NCI-H2029 (cell line): ENCODE results near the gene PRC1.
"Not testable (repeated sequence)": the region's sequence is repeated elsewhere in the genome, so short reads cannot be mapped to it uniquely, and the experiment has no call there.

Source experiments
- DNase-seq: peaks from one replicate; lab custom pipeline; 2025; lab: John Stamatoyannopoulos, UW

PRC1 gene

GRCh38 chr15:90934256-90934948, 59.9 kb downstream of the PRC1 start:
- DNase-seq: peak; percentile 65

DNA sequence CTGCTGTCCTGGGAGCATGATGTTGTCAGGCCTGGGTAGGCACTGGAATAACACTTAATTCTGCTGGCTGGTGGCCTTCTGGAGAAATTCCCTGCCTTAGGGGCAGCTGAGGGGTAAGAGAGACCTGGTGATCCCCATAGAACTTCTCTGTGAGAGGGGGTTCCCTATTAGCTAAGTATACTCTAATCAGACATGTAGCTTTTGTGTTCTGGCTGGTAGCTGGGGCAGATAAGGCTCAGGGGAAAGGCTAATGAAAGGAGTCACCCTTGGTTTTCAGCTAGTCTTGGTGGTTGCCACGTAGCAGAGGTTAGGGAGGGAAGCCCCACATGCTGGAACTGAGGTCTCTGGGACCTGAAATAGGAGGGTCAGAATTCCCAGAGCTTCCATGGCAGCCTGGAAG, 61.0 kb downstream of the PRC1 start:
- DNase-seq: no peak

- DNase-seq: no peak
These were observed 61.7 kb downstream of the PRC1 start for GRCh38 chr15:90932660-90932991.

- DNase-seq: peak; percentile 49
These were observed 62.3 kb downstream of the PRC1 start, which contains the start of gene HDDC3 for GRCh38 chr15:90931828-90932659. HDDC3 (minus strand) TSS chr15:90932549; CDS start chr15:90932540, 9 bp downstream.

- DNase-seq: no peak
These were observed 62.8 kb downstream of the PRC1 start for GRCh38 chr15:90931575-90931827.

DNA sequence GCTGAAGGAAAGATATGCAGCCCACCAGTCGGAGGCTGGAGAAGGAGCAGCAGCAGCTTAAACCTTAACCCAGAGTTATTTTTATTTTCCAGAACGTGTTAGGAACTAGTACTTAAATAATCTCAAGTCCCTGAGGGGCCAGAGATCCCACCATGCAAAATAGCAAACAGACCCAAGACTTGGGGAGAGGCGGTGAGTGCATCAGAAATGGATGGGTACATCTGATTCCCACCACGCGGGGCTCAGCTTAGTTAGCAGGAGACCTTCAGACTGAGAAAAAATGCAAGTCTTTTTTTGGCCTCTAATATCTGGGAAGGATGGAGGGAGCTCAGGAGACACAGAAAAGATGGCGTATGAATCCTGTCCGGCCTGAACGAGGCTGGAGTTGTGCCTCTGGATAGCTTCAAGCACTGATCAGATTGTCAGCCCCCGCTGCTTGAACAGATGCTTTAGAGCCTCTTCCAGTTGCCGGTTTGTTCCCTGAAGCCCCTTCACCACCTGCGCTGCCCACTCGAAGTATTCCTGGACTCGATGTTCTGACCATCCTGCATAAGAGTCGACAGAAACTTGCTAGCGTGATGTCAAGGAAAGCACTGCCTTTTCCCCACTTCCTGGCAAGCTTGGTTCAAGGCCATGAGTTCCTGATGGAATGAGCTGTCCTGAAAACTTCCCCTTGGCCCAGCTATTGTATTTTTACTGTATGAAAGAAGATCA, 63.3 kb downstream of the PRC1 start:
- peak; percentile 1 for DNase-seq

GRCh38 chr15:90929246-90930019, 64.9 kb downstream of the PRC1 start:
- no peak for DNase-seq

DNA sequence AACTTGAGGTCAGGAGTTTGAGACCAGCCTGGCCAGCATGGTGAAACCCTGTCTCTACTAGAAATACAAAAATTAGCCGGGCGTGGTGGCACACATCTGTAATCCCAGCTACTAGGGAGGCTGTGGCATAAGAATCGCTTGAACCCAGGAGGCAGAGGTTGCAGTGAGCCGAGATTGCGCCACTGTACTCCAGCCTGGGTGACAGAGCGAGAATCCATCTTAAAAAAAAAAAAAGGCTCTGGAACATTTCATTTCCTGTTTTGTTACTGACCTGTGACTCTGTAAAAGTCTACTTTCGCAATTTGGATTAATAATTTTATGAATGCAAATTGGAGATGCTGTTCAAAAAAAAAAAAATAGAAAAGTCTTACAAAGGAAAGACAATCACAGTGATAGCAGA, 66.2 kb downstream of the PRC1 start:
- DNase-seq: not testable (repeated sequence)

DNA sequence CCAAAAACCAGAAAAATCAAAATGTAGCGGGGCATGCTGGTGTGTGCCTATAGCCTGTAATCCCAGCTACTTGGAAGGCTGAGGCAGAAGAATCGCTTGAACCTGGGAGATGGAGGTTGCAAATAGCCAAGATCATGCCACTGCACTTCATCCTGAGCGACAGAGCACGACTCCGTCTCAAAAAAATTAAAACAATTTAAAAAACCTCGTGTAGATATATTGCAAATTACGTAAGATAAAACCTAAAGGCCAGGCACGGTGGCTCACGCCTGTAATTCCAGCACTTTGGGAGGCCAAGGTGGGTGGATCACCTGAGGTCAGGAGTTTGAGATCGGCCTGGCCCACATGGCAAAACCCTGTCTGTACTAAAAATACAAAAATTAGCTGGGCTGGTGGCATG, 67.6 kb downstream of the PRC1 start:
- not testable (repeated sequence) for DNase-seq

DNA sequence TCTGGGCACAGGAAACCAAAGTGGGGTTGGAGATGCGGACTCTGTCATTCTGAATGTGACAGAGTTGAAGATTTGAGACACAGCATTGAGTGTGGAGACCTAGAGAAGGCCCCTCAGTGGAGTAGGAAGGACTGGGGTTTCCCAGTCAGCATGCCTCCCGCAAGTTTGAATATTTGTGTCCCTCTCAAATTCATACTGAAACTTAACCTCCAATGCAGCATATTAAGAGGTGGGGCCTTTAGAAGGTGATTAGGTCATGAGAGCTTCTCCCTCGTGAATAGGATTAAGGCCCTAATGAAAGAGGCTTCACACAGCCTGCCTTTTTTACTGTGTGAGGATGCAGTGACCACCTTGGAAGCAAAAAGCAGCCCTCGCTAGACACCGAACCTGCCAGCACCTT, 70.0 kb downstream of the PRC1 start:
- no peak for DNase-seq

DNA sequence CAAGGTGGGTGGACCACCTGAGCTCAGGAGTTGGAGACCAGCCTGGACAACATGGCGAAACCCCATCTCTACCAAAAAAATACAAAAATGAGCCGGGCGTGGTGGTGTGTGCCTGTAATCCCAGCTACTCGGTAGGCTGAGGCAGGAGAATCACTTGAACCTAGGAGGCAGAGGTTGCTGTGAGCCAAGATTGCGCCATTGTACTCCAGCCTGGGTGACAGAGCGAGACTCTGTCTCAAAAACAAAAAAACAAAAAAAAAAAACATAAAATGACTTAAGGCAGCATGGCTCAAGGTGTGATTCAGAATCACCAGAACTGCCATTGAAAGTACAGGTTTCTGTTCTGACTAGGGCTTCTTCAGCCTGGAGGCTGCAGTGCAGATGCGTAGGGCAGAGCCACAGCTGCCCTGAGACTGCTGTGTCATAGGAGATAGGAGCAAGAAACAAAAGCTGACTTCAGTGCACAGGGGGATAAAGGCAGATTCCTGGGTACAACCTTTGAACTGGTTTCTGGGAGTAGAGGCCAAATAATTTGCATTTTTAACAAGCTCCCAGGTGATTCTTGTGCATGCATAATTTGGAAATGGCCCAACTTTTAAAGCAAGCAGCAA, 71.5 kb downstream of the PRC1 start:
- DNase-seq: not testable (repeated sequence)

DNA sequence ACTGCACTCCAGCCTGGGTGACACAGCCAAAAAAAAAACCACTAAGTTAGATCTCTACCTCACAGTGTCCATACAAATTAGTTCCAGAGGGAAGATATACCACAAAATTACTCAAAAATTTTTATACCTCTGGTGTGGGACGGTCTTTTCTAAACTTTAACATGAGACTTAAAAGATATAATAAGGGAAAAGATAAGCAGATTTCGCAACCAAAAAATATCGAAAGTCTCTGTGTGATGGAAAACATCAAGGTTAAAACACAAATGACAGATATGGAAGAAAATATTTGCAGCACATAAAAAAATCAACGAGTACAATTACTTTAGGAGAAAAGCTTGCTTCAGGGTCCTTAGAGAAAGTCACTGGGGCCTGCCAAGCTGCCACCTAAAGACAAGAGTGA, 72.4 kb downstream of the PRC1 start:
- DNase-seq: no peak

DNA sequence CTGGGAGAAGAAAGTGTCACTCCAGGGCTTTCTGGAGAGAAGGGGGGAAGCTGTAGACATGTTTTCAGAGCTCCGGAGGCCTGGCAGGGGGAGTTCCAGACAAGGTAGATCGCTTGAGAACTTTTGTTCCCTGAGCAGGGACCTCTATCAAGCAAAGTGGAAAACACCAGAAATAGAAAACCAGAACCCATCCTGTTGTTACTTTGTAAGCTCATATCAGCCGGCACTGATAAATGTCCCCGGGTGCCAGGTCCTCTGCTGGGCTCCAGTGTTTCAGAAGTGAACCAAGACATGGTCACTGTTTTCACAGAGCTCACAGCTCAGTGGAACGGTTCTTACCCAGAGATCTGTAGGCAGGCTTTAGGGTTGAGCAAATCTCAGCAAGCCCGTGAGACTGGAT, 75.5 kb downstream of the PRC1 start:
- no peak for DNase-seq

DNA sequence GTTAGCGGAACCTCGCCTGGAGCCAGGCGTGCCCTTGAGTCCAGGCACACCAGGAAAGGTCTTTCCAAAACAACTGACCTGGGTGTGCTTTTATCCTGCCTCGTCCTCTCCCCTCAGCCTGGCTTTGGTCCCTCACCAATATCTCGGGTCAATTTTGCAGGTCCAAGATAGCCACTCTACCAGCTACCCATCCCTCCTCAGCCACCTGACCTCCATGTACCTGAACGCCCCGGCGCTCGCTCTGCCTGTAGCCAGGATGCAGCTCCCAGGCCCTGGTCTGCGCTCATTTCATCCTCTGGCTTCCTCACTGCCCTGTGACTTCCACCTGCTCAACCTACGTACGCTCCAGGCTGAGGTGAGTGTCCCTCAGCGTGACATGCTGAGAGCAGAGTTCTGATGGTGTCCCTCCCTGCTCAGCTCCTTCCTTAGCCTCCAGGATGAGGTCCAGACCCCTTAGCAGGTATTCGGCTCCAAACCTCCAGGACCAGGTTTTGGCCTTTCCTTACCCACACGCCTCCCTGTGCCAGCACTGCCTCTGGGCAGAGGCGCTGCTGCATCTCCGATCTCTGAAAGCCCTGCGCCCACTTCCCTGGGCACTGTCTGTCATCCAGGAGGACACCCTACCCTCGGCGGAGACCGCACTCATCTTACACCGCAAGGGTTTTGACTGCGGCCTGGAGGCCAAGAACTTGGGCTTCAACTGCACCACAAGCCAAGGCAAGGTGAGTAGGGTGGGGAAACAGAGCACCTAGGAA, 76.1 kb downstream of the PRC1 start:
- DNase-seq: no peak

GRCh38 chr15:90917569-90917968, 76.8 kb downstream of the PRC1 start:
- no peak for DNase-seq

DNA sequence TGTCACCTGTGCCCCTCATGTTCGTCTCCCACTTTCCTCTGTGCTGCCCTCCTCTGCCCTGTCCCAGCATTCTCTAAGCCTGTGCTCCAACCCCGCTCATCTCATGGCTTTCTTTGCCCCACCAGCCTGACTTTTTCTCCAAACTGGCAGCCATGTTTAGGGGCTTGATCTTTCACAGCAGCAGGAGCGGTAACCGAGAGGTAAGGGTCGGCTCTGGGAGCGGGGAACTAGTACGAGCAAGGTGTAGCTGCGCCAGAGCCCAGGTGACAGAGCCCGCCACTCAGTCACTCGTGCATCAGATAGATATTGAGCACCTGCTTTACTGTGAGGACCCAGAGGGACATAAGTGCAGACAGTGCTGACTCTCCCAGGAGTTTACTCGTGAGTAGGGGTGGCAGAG, 77.9 kb downstream of the PRC1 start:
- DNase-seq: no peak
